Thymus (tissue), 11 donors: ENCODE measurements around the gene SDF2. TPM values are rescaled to one million over a fixed set of nuclear protein-coding genes. Genes with fewer than 3 reads are reported as not detected.

Experiments used
- DNase-seq, 9 donors: peaks; one replicate each; pipeline ENCODE4 v3.0.0-alpha.2; 2013; ENCODE audit warnings: low spot score in 9 of 9, low read depth in 6 of 9, missing footprints in 1 of 9
- H3K27ac ChIP-seq, 2 donors: one replicate each; pipeline ENCODE4 v1.5.1; 2013; ENCODE audit warnings: control low read depth in 1 of 2, low read depth in 1 of 2, low read length in 1 of 2, mild to moderate bottlenecking in 1 of 2, moderate library complexity in 1 of 2
- H3K27me3 ChIP-seq, 2 donors: one replicate each; pipeline ENCODE4 v1.5.1; 2013; ENCODE audit warnings: low read length in 1 of 2; ENCODE audit not compliant: control insufficient read depth in 2 of 2, insufficient read depth in 1 of 2
- H3K36me3 ChIP-seq, 2 donors: one replicate each; pipeline ENCODE4 v1.5.1; 2013; ENCODE audit warnings: low read length in 1 of 2, mild to moderate bottlenecking in 1 of 2, moderate library complexity in 1 of 2; ENCODE audit not compliant: control insufficient read depth in 2 of 2, insufficient read depth in 2 of 2
- H3K4me1 ChIP-seq, 2 donors: one replicate each; pipeline ENCODE4 v1.5.1; 2013; ENCODE audit warnings: low read length in 2 of 2; ENCODE audit not compliant: control insufficient read depth in 2 of 2, insufficient read depth in 2 of 2
- H3K4me3 ChIP-seq, 2 donors: one replicate each; pipeline ENCODE4 v1.5.1; 2013; ENCODE audit warnings: low read length in 2 of 2, control low read depth in 1 of 2, mild to moderate bottlenecking in 1 of 2
- H3K9me3 ChIP-seq, 2 donors: one replicate each; pipeline ENCODE4 v1.5.1; 2013; ENCODE audit warnings: low read length in 1 of 2, mild to moderate bottlenecking in 1 of 2; ENCODE audit not compliant: control insufficient read depth in 2 of 2, insufficient read depth in 1 of 2
- WGBS: extraction: QIAGEN DNeasy Blood & Tissue Kit; methylation state at CpG from one replicate; pipeline ENCODE4 v1.1.7; 2013; 5-methylcytosine and 5-hydroxymethylcytosine counted together
- polyA plus RNA-seq: library from polyadenylated mRNA; stranded (reverse); fragments of 200-250 nt; gene quantifications from one replicate; pipeline ENCODE4 v1.2.3, GENCODE V29; 2013
- total RNA-seq: library from RNA; stranded (reverse); fragments of 120-200 nt; gene quantifications from one replicate; pipeline ENCODE4 v1.2.4, GENCODE V29; 2013
- donor health status: healthy.

Gene SDF2
- total and polyA plus RNA-seq, 2 donors, result 40.8 to 47.2 TPM

DNA sequence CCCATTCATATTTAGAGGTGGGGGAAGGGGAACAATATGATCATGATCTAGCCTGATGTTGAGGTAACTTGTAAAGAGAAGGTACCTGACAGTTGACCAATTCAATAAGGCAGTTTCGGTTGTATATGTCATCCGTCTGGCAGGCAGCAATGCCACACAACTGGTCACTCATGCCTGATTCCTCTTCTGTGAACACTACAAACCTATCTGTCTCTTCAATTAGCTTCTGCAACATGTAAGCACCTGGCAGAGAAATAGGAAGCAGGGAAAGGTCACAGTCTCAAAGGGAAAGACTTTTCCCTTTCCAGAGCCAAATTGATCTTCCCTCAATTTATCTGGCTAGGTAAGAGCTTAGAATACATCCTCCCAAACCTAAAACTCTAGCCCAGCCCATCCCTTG, 37.6 kb downstream of the SDF2 start:
- no peaks in the 10 kb centered on the region for H3K9me3 ChIP-seq
- H3K36me3 ChIP-seq, result peaks cover 51 to 77% of the 10 kb centered on the region in 2 donors
- H3K27ac ChIP-seq, result no peak overlapping the region
- no peaks in the 10 kb centered on the region for H3K27me3 ChIP-seq
- no peak overlapping the region for H3K4me3 ChIP-seq
- whole genome bisulfite sequencing, result 98% methylated on average over 2 of the region's 2 CpGs
- DNase-seq, result no peak
- H3K4me1 ChIP-seq, result no peaks in the 10 kb centered on the region

DNA sequence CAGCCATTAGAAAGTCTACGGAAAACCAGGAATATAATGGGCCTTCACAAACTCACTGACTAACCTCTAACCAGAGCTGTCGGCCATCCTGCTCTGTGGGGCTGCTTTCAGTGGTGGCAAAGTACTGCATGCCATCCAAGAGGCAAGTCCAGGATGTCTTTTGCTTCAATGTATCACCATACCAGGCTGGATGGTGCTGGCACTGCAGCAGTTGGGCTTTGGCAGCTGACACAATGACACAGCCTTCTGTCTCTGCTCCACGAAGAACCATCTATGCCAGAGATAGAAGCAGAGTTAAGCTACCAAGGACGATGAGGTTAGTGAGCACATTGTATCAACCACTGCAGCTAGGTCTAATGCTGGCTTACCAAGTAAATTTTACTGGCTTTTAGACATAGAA, 38.0 kb downstream of the SDF2 start:
- no peak overlapping the region for H3K27ac ChIP-seq
- no peak for DNase-seq
- no peak overlapping the region for H3K4me3 ChIP-seq
- H3K36me3 ChIP-seq, result peaks cover 54 to 81% of the 10 kb centered on the region in 2 donors
- over 99% methylated on average over 4 of the region's 4 CpGs for WGBS
- no peaks in the 10 kb centered on the region for H3K4me1 ChIP-seq
- no peaks in the 10 kb centered on the region for H3K9me3 ChIP-seq
- H3K27me3 ChIP-seq, result no peaks in the 10 kb centered on the region

DNA sequence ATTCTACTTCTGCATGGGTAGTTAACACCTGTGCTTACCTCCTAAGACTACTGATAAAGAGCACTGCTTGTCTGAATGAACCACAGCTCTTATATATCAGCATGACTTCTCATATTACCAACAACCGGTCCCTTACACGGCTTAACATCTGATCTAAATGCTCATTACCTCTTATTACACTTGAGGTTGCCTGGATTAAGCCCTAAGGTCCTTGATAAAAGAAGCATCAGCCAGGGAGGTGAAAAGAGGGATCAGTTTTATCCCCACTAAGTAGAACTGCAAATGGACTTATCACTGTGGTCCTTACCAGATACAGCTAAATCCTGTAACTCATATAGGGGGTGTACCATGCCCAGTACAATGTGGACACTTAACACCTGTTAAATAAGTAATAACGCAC, 39.5 kb downstream of the SDF2 start:
- Histone ChIP-seq H3K36me3 (peaks cover 61 to 84% of the 10 kb centered on the region in 2 donors), H3K4me1 (no peaks in the 10 kb centered on the region), H3K27me3 (no peaks in the 10 kb centered on the region), H3K4me3 (no peak overlapping the region), H3K27ac (no peak overlapping the region), H3K9me3 (no peaks in the 10 kb centered on the region)
- WGBS, result 95% methylated on average over 3 of the region's 3 CpGs
- DNase-seq, result no peak

DNA sequence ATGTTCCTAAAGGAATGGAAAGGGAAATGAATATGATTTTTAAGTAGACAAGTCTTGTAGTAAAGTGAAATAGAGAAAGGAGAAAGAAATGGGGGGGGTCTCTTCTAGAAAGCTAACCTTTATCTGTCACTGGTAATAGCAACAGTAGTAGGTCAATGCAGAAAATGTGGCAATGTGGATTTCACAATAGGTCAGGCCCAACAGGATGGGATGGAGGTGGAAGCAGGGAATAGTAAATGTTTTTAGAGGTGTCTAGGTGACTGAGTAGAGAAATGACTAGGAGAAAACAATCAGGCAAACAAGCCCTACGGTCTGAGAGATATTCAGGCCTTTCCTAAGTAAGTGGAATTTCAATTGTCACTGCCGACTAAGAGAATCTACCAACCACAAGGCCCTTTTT, 41.7 kb downstream of the SDF2 start:
- Histone ChIP-seq H3K36me3 (peaks cover 81 to 97% of the 10 kb centered on the region in 2 donors), H3K27me3 (no peaks in the 10 kb centered on the region), H3K9me3 (no peaks in the 10 kb centered on the region), H3K4me3 (no peak overlapping the region), H3K27ac (no peak overlapping the region), H3K4me1 (no peaks in the 10 kb centered on the region)
- DNase-seq, result no peak
- 99% methylated on average over 2 of the region's 2 CpGs for WGBS

DNA sequence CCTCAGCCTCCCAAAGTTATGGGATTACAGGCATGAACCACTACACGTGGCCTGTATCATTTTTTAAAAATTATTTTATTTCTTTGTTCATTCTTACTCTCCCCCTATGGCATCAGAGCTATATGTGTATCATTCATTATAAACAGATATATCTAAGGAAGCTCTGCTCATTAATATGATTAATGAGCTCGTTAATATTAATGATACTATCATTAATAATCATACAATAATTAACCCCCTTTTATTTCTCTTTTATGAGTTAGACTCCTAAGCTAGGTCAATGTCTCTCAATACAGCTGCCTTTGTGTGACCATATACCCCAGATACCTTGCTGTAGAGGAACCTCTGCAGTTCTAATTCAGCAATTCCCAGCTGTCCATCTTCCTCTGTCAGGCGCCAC, 43.2 kb downstream of the SDF2 start:
- H3K4me1 ChIP-seq, result no peaks in the 10 kb centered on the region
- H3K36me3 ChIP-seq, result peaks cover 84 to 97% of the 10 kb centered on the region in 2 donors
- no peak for DNase-seq
- WGBS, result 97% methylated on average over 3 of the region's 3 CpGs
- H3K27me3 ChIP-seq, result no peaks in the 10 kb centered on the region
- H3K4me3 ChIP-seq, result no peak overlapping the region
- H3K9me3 ChIP-seq, result no peaks in the 10 kb centered on the region
- H3K27ac ChIP-seq, result no peak overlapping the region

DNA sequence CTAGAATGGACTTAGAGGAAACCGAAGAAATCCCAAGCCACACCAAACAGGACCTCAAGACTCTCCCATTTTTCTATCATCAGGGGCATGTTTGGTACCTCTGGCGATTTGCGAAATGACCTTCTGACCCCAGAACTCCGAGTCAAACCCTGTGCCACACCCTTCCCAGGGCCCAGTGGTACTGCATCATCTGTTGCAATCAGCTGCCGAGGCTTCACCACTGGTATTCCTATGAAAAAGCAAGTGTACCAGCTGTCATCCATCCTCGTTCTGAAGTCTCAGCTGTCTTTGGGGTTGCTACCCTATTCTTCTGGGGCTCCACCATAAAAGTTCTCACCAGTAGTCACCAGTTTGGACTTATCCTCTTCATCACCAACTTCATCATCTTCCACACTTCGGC, 45.4 kb downstream of the SDF2 start:
- 96% methylated on average over 7 of the region's 7 CpGs for WGBS
- peaks cover 0 to 5% of the 10 kb centered on the region in 2 donors for H3K4me1 ChIP-seq

DNA sequence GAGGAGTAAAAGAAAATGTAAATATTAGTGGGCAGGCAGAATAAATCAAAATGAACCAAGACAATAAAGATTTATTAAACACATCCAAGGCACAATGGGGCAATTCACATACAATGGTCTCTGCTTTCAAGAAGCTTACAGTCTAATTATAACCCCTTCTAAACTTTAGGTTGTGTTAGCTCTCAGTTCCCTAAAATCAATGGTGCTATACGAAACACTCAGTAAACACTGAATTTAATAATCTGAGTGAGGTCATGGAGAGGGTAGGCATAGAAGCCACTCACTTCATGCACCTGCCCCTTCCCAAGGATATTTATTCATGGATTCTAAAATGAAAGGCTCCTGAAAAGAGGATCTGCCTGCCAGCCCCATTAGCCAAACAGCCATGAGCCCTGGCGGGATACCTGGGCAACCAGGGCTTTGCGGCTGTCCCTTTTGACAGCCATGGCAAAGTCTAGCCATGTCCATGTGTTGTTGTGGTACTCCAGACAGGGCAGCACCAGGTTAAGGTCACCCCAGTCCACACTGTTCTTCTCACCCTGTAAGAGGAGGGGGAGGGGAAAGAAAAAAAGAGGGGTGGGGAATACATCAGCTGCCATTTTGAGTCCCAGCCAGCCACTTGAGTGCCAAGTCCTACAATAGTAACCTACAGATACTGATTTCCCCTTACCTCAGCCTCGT, 46.3 kb downstream of the SDF2 start:
- 96% methylated on average over 4 of the region's 4 CpGs for WGBS
- H3K36me3 ChIP-seq, result peaks cover 63 to 93% of the 10 kb centered on the region in 2 donors
- H3K27ac ChIP-seq, result no peak overlapping the region
- H3K4me1 ChIP-seq, result peaks cover 0 to 5% of the 10 kb centered on the region in 2 donors
- H3K9me3 ChIP-seq, result no peaks in the 10 kb centered on the region
- H3K4me3 ChIP-seq, result no peak overlapping the region
- H3K27me3 ChIP-seq, result no peaks in the 10 kb centered on the region
- DNase-seq, result no peak

More for the DNA sequence above, 45.4 kb downstream of the SDF2 start:
- Histone ChIP-seq H3K27ac (no peak overlapping the region), H3K4me3 (no peak overlapping the region), H3K27me3 (no peaks in the 10 kb centered on the region), H3K36me3 (peaks cover 72 to 94% of the 10 kb centered on the region in 2 donors), H3K9me3 (no peaks in the 10 kb centered on the region)
- DNase-seq, result no peak

DNA sequence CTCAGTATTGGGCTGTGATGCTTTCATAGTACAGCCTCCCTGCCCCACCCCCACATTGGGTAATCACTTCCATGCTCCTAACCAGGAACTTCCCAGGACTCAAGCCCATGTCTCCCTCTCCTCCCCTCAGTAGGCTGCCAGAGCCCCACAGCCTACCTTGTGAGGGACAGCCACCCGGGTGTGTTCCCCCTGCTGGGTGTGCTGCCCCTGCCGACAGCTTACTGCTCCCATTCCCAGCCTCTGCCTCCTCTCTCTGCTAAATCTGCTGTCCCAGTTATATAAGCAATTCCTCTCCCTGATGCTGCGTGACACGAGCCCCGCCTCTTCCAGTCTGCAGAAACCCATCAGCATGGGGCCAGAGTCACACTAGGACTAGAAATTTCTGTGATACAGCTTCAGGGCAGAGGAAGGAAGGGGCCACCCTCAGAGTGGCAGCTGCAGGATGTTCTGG, 47.8 kb downstream of the SDF2 start, which contains the start of gene RSKR:
Gene RSKR, minus strand, starts transcription at position 255 of the 451 bp plus-strand sequence. Its CDS starts 24 bp downstream, at position 231.
- Histone ChIP-seq H3K36me3 (peaks cover 50 to 83% of the 10 kb centered on the region in 2 donors), H3K27me3 (no peaks in the 10 kb centered on the region), H3K27ac (no peak within 1 kb of the TSS), H3K4me3 (no peak within 1 kb of the TSS), H3K4me1 (peaks cover 0 to 5% of the 10 kb centered on the region in 2 donors), H3K9me3 (no peaks in the 10 kb centered on the region)
- 80% methylated on average over 5 of the region's 5 CpGs for WGBS
- no peak for DNase-seq

DNA sequence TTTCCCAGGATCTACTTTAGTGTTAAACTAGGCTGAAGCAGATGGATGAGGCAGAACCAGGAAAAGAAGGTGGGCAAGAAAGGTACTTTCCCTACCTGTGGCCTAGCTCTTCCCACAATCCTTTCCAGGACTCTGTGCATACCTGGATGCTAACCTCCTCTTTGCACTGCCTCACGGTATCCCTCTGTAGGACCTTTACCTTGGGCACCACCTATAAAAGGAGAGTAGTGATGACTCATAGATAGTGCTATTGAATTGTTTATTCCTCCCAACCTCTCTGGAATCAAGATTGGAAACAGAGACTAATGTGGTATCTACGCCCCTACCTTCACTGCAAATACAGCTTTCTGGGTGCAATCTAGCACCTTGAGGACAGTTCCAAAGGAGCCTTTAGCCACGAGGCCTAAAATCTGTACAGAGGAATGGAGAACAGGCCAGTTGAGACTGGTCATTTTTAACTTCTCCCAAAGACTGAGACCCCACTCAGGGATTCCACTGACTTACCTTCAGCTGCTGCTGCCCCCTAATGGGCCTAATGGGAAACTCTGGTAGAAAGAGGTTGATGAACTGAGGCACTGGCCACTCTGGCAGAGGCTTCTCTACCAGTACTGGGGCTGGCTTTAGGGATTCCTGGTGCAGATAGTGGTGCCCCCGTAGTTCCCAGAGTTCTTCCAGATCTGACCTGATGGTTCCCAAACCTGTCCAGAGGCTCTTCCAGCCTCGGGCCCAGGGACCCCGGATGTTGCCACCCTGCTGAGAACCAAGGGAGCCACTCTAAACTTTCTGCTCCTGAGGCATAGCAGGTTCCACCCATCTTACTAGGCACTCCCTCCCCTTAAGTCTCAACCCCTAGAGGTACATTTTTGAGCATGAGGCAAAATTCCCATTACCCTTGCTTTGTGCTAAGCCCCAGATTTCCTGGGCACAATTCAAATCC, 48.5 kb downstream of the SDF2 start:
- H3K36me3 ChIP-seq, result peaks cover 43 to 76% of the 10 kb centered on the region in 2 donors
- no peaks in the 10 kb centered on the region for H3K9me3 ChIP-seq
- peaks cover 0 to 5% of the 10 kb centered on the region in 2 donors for H3K4me1 ChIP-seq
- peak in 6 of 9 donors; percentile 11 to 54 (median 22) for DNase-seq
- H3K27ac ChIP-seq, result no peak overlapping the region
- no peak overlapping the region for H3K4me3 ChIP-seq
- WGBS, result 93% methylated on average over 6 of the region's 6 CpGs
- no peaks in the 10 kb centered on the region for H3K27me3 ChIP-seq
